HepG2 (cell line): ENCODE results near the gene SLC34A3. TPM values are rescaled to one million over a fixed set of nuclear protein-coding genes. Genes with fewer than 3 reads are reported as not detected.

ENCODE experiments used
- GRHL1 ChIP-seq: sonication (generic); formaldehyde crosslinking; conservative IDR thresholded peaks from 2 replicates; pipeline ENCODE4 v1.8.0; 2022; ENCODE audit warnings: missing genetic modification reagents
- KIAA2018 ChIP-seq: sonication (generic); formaldehyde crosslinking; IDR thresholded peaks from 2 replicates; pipeline ENCODE4 v1.5.0; 2020; ENCODE audit warnings: mild to moderate bottlenecking, missing genetic modification reagents, borderline replicate concordance
- MXD1 ChIP-seq: sonication (generic); formaldehyde crosslinking; IDR thresholded peaks from 2 replicates; pipeline ENCODE4 v1.4.0; 2020; ENCODE audit warnings: mild to moderate bottlenecking, missing genetic modification reagents
- POLR2G ChIP-seq: fragments of 200-400 bp; formaldehyde crosslinking; IDR thresholded peaks from 2 replicates; pipeline ENCODE4 v1.6.1; 2018; ENCODE audit warnings: mild to moderate bottlenecking, low read depth, low read length, moderate library complexity
- PRDM15 ChIP-seq: sonication (generic); formaldehyde crosslinking; IDR thresholded peaks from 2 replicates; pipeline ENCODE4 v1.4.0; 2020; ENCODE audit warnings: missing genetic modification reagents
- REL ChIP-seq: sonication (generic); formaldehyde crosslinking; conservative IDR thresholded peaks from 2 replicates; pipeline ENCODE4 v1.8.0; 2022; ENCODE audit warnings: mild to moderate bottlenecking, missing genetic modification reagents, moderate library complexity
- SAFB2 ChIP-seq: sonication (generic); formaldehyde crosslinking; IDR thresholded peaks from 2 replicates; pipeline ENCODE4 v1.5.1; 2020; ENCODE audit warnings: missing genetic modification reagents, low read depth, mild to moderate bottlenecking, borderline replicate concordance
- SKI ChIP-seq: fragments of 450-650 bp; IDR thresholded peaks from one replicate; pipeline ENCODE4 v1.6.1; 2018; ENCODE audit warnings: mild to moderate bottlenecking; ENCODE audit not compliant: partially characterized antibody
- ZBTB49 ChIP-seq: sonication (generic); formaldehyde crosslinking; IDR thresholded peaks from 2 replicates; pipeline ENCODE4 v1.4.0; 2020; ENCODE audit warnings: missing genetic modification reagents, borderline replicate concordance
- ZNF124 ChIP-seq: sonication (generic); formaldehyde crosslinking; IDR thresholded peaks from 2 replicates; pipeline ENCODE4 v1.4.0; 2020; ENCODE audit warnings: missing genetic modification reagents
- polyA plus RNA-seq, 8 experiments: library from polyadenylated mRNA; depleted of rRNA in 3 of 8; stranded (reverse) in 7 of 8; unstranded in 1 of 8; fragments of >200 nt; fragmentation: Illumina TruSeq in 4 of 8; extraction: Trizol in 4 of 8; gene quantifications; 2 replicates each; pipeline versions ENCODE4 v1.2.1 to v1.2.3, GENCODE V29; 2011 to 2016; ENCODE audit warnings: low read depth in 4 of 8, missing spikeins in 1 of 8, mixed read lengths in 1 of 8; ENCODE audit not compliant: insufficient read depth in 1 of 8
- total RNA-seq, 5 experiments: library from RNA; depleted of rRNA; stranded (reverse); fragments of >200 nt; fragmentation: Illumina TruSeq; extraction: Trizol; gene quantifications; 2 replicates each; pipeline ENCODE4 v1.2.3, GENCODE V29; 2016; ENCODE audit warnings: low read depth in 1 of 5

Gene SLC34A3
- total and polyA plus RNA-seq, 2 of the 13 experiments (the other 11 are each of a cell fraction or from before 2014, with no cell fraction given) = 0.07 to 1.0 TPM

- no peak for TF ChIP-seq PRDM15 (CRISPR knock-in tag)
- no peak for TF ChIP-seq ZBTB49
- TF ChIP-seq KIAA2018 (CRISPR knock-in tag) = no peak
- no peak for TF ChIP-seq GRHL1 (CRISPR knock-in tag)
- TF ChIP-seq SAFB2 = no peak
- peak; percentile 47; the same call in 1 of the 2 replicates for TF ChIP-seq POLR2G
- no peak for TF ChIP-seq MXD1 (CRISPR knock-in tag)
- TF ChIP-seq ZNF124 = no peak
- TF ChIP-seq SKI = peak; percentile 80
- TF ChIP-seq REL = peak; percentile 75; the same call in 1 of the 2 replicates
Observed at GRCh38 chr9:137227054-137227852, 3.4 kb upstream of the SLC34A3 start, which contains the start of gene RNF224 (continued).
